Uterus (tissue), 4 donors: ENCODE data around the gene NEUROD1. TPM values are rescaled to one million over a fixed set of nuclear protein-coding genes. Genes with fewer than 3 reads are reported as not detected.

Source experiments
- DNase-seq, 2 donors: peaks; one replicate each; pipeline ENCODE4 v3.0.0-alpha.2; 2019 to 2020
- H3K27ac ChIP-seq, 2 donors: fragments of 200-600 bp; sonication (generic); 1 replicate in 1 of 2; 2 replicates in 1 of 2; pipeline ENCODE4 v1.5.1; 2016 to 2018
- H3K27me3 ChIP-seq, 2 donors: fragments of 200-600 bp; sonication (generic); one replicate each; pipeline ENCODE4 v1.5.1; 2018 to 2019; ENCODE audit warnings: control low read depth in 1 of 2
- H3K36me3 ChIP-seq, 2 donors: fragments of 200-600 bp; sonication (generic); one replicate each; pipeline ENCODE4 v1.5.1; 2019; ENCODE audit warnings: control low read depth in 1 of 2
- H3K4me1 ChIP-seq, 2 donors: fragments of 200-600 bp; sonication (generic); one replicate each; pipeline ENCODE4 v1.5.1; 2018 to 2019; ENCODE audit warnings: control low read depth in 1 of 2
- H3K4me3 ChIP-seq, 2 donors: fragments of 200-600 bp; sonication (generic); 1 replicate in 1 of 2; 2 replicates in 1 of 2; pipeline ENCODE4 v1.5.1; 2018 to 2019; ENCODE audit warnings: mild to moderate bottlenecking in 1 of 2
- H3K9me3 ChIP-seq, 2 donors: fragments of 200-600 bp; sonication (generic); one replicate each; pipeline ENCODE4 v1.5.1; 2019; ENCODE audit warnings: control low read depth in 1 of 2
- POLR2A ChIP-seq, 2 donors: fragments of 450-650 bp; IDR thresholded peaks; one replicate each; pipeline ENCODE4 v1.6.1; 2016; ENCODE audit warnings: antibody characterized with exemption in 2 of 2, mild to moderate bottlenecking in 1 of 2, moderate library complexity in 1 of 2
- intact Hi-C: fragments of 100-400 bp; cut with DNase I; formaldehyde crosslinking; loops from one replicate; pipeline ENCODE4 v1.15.1; 2023; ENCODE audit warnings: low total_unique reads
- total RNA-seq, 4 donors: library from RNA; depleted of rRNA in 3 of 4; stranded (reverse); fragments of >200 nt in 3 of 4; gene quantifications; one replicate each; pipeline versions ENCODE4 v1.1.0 to v1.2.4, GENCODE V29; 2014 to 2023
- TF ChIP-seq, protein P1 (sequence below), 4 experiments: fragments of 200-600 bp in 2 of 4; fragments of 450-650 bp in 2 of 4; sonication (generic) in 2 of 4; IDR thresholded peaks; one replicate each; pipeline ENCODE4 v1.5.1; 2016 to 2019; ENCODE audit warnings: antibody characterized with exemption in 4 of 4, mild to moderate bottlenecking in 2 of 4, moderate library complexity in 1 of 4
- donor health status: DM: yes; HTN: yes; CAD: no.

NEUROD1 gene
- total RNA-seq, 4 donors from 2014 or later = not detected

DNA sequence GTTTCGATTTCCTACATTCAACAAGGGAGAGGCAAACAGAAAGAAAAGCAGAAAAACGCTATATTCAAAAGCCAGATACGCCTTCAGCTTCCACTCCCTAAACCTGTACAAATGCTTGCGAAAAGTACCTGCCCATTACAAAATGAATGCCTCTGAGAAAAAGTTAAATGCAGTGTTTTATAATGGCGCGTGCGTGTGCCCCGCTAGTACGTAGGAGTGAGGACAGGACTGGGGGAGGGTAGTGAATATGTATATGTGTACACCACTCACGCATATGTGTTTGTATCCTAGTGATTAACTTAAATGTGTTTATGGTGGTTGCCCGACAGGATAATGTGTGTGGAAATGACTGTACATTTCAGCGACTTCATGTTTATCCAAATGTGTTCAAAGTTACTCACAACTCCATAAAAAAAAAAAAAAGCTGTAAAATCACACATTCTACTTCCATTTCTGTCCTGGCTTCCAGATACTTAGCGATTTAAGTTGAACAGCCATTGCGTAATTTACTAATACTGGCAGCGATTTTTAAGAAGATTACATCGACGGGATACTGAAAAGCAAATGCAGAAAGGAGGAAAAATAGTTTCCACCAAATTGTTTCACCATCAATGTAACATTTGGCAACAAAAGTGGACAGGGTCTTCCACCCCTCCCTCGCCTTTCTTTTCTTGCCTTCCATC, 1.3 kb downstream of the NEUROD1 start:
- peaks cover 0 to 65% of the 10 kb centered on the region in 2 donors for H3K27me3 ChIP-seq
- H3K27ac ChIP-seq = no peak overlapping the region

DNA sequence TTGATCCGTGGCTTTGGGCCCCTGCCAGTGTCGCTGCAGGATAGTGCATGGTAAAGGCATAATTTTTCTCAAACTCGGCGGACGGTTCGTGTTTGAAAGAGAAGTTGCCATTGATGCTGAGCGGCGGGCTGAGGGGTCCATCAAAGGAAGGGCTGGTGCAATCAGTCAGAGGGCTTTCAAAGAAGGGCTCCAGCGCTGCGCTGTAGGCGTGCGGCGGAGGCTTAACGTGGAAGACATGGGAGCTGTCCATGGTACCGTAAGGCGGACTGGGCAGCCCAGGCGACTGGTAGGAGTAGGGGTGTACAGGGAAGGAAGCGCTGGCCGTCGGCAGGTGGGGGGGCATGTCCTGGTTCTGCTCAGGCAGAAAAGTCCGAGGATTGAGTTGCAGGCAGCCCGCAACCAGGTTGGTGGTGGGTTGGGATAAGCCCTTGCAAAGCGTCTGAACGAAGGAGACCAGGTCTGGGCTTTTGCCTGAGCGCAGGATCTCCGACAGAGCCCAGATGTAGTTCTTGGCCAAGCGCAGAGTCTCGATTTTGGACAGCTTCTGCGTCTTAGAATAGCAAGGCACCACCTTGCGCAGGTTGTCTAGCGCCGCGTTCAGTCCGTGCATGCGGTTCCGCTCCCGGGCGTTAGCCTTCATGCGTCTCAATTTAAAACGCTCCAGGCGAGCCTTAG, 2.3 kb downstream of the NEUROD1 start:
- Histone ChIP-seq H3K9me3 (no peaks in the 10 kb centered on the region), H3K36me3 (no peaks in the 10 kb centered on the region), H3K4me1 (no peaks in the 10 kb centered on the region), H3K27ac (no peak overlapping the region), H3K27me3 (peaks cover 0 to 65% of the 10 kb centered on the region in 2 donors), H3K4me3 (no peak overlapping the region)
- TF ChIP-seq POLR2A (IDR thresholded peaks at IDR 0.05) = no peak
- TF ChIP-seq, protein P1, sequence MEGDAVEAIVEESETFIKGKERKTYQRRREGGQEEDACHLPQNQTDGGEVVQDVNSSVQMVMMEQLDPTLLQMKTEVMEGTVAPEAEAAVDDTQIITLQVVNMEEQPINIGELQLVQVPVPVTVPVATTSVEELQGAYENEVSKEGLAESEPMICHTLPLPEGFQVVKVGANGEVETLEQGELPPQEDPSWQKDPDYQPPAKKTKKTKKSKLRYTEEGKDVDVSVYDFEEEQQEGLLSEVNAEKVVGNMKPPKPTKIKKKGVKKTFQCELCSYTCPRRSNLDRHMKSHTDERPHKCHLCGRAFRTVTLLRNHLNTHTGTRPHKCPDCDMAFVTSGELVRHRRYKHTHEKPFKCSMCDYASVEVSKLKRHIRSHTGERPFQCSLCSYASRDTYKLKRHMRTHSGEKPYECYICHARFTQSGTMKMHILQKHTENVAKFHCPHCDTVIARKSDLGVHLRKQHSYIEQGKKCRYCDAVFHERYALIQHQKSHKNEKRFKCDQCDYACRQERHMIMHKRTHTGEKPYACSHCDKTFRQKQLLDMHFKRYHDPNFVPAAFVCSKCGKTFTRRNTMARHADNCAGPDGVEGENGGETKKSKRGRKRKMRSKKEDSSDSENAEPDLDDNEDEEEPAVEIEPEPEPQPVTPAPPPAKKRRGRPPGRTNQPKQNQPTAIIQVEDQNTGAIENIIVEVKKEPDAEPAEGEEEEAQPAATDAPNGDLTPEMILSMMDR (IDR thresholded peaks at IDR 0.05) = no peak
- DNase-seq = peak in 1 of 2 donors; percentile 20
- intact Hi-C loops = no loop called here

More for the DNA sequence above, 1.3 kb downstream of the NEUROD1 start:
- no peaks in the 10 kb centered on the region for H3K9me3 ChIP-seq
- DNase-seq = no peak
- TF ChIP-seq, protein P1 (IDR thresholded peaks at IDR 0.05) = no peak
- TF ChIP-seq POLR2A (IDR thresholded peaks at IDR 0.05) = no peak
- intact Hi-C loops = no loop called here
- no peaks in the 10 kb centered on the region for H3K36me3 ChIP-seq
- peaks cover 0 to 7% of the 10 kb centered on the region in 2 donors for H3K4me1 ChIP-seq
- no peak overlapping the region for H3K4me3 ChIP-seq

DNA sequence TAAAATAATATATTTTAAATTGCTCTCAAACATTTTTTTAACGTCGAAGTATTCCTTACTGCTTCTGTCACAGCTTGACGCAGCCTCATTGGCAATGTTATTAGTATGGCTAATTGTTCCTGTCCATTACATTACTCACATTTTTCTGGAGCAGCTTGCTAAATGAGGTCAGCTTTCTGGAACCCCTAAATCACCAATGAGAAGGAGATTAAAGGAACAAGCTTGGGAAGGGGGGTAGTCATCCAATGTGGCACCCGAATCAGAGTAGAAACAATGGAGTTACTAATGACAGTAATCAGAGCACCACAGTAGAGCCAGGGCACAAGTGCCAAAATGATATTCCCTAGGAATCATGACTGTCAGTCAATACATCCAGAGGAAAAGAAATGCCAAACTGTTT, 5.1 kb downstream of the NEUROD1 start:
- H3K9me3 ChIP-seq = no peaks in the 10 kb centered on the region
- DNase-seq = no peak
- no peak overlapping the region for H3K27ac ChIP-seq
- no peak overlapping the region for H3K4me3 ChIP-seq
- peaks cover 0 to 40% of the 10 kb centered on the region in 2 donors for H3K27me3 ChIP-seq
- intact Hi-C loops = no loop called here
- H3K36me3 ChIP-seq = no peaks in the 10 kb centered on the region
- TF ChIP-seq, protein P1 (IDR thresholded peaks at IDR 0.05) = no peak
- TF ChIP-seq POLR2A (IDR thresholded peaks at IDR 0.05) = no peak
- no peaks in the 10 kb centered on the region for H3K4me1 ChIP-seq

DNA sequence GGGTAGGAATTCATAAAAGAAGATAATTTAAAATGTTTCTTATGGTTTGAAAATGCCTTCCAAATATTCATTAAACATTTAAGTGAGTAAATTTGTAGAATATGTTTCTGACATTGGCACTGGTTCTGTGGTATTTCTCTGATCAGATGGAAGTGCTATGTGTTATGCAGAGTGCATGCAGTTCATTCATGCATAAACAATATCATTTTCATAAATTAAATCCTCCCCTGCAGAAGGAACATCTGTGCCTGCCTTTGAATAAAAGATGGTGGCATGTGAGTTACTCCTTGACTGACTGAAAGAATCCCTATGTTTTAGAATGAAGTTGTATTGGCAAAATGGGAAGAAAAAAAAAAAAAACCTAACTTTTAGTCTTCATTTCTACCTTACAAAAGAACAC, 5.9 kb downstream of the NEUROD1 start:
- no peaks in the 10 kb centered on the region for H3K4me1 ChIP-seq
- H3K27me3 ChIP-seq = peaks cover 0 to 32% of the 10 kb centered on the region in 2 donors
- intact Hi-C loops = no loop called here
- no peak for DNase-seq
- TF ChIP-seq, protein P1 (IDR thresholded peaks at IDR 0.05) = no peak
- TF ChIP-seq POLR2A (IDR thresholded peaks at IDR 0.05) = no peak
- H3K4me3 ChIP-seq = no peak overlapping the region
- no peak overlapping the region for H3K27ac ChIP-seq
- no peaks in the 10 kb centered on the region for H3K9me3 ChIP-seq
- no peaks in the 10 kb centered on the region for H3K36me3 ChIP-seq

DNA sequence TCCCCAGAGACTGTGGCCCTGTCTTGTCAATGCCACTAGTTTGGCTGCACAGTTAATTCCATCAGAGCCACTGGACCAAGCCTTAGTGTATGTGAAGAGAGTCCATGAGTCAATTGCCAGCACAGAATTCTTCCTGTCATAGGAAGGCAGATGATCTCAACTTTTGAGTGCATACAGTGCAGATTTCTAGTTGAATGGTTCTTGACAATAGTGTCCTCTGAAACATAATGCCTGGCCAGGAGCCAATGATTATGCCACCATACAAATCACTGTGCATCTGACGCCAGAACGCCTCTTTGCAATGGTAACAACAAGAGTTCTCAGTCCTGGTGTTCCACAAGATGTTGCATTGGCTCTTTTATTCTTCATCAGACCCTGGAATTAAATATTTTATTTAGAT, 7.1 kb downstream of the NEUROD1 start:
- Histone ChIP-seq H3K27ac (no peak overlapping the region), H3K4me1 (no peaks in the 10 kb centered on the region), H3K4me3 (no peak overlapping the region), H3K27me3 (peaks cover 0 to 21% of the 10 kb centered on the region in 2 donors), H3K9me3 (no peaks in the 10 kb centered on the region), H3K36me3 (no peaks in the 10 kb centered on the region)
- TF ChIP-seq, protein P1 (IDR thresholded peaks at IDR 0.05) = no peak
- TF ChIP-seq POLR2A (IDR thresholded peaks at IDR 0.05) = no peak
- DNase-seq = no peak
- intact Hi-C loops = no loop called here
